Measurements from ENCODE around the gene DUSP23. TPM values are rescaled to one million over a fixed set of nuclear protein-coding genes. Genes with fewer than 3 reads are reported as not detected.

The DUSP23 gene
- total and polyA plus RNA-seq, 10 of the 15 experiments (the other 5 are each of a cell fraction or from before 2014, with no cell fraction given): 1.1 to 6.9 (median 4.1) TPM; not detected in 1

DNA sequence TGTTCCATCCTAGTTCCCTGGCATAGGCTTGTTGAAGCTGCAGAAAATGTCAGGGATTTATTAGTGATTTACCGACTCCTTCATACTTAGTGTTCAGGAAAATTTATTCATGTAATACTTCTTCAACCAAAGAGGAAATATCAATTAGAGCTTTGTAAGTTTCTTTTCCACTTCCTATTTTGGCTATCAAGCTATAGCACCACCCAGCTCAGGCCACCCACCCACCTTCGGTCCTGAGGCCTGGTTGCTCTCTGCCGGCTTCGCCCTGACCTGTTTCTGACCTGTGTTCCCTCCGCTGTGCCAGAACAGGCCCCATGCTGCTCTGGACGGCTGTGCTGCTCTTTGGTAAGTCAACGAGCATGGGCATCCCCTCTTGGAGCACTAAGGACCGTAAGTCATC, 21.3 kb downstream of the DUSP23 start, which contains the start of gene FCRL6:
FCRL6 (plus strand) TSS at position 250 of the 400 bp plus-strand sequence; CDS start at position 315, 65 bp downstream.
- Histone ChIP-seq H3K9ac (ENCODE audit: control insufficient read depth, insufficient read depth, low read length) (no peak within 1 kb of the TSS), H3K79me2 (ENCODE audit: control insufficient read depth, insufficient read depth, low read length) (no peaks in the 10 kb centered on the region), H3K4me2 (ENCODE audit: control insufficient read depth, insufficient read depth) (no peak within 1 kb of the TSS), H3K9me3 (replicated peaks; ENCODE audit: control insufficient read depth, insufficient read depth, low read length) (no peaks in the 10 kb centered on the region; the same call in 2 of the 3 replicates), H3K27me3 (replicated peaks in 1 of 2; ENCODE audit: control insufficient read depth in 2 of 2, insufficient read depth in 2 of 2, low read length in 1 of 2) (peaks cover 0 to 6% of the 10 kb centered on the region in 2 experiments; a peak in 3 of 4 replicates), H3K4me3 (no peak within 1 kb of the TSS), H2AFZ (ENCODE audit: control insufficient read depth, low read depth, low read length) (no peak within 1 kb of the TSS), H4K20me1 (ENCODE audit: control insufficient read depth, insufficient read depth) (no peaks in the 10 kb centered on the region), H3K27ac (ENCODE audit: control insufficient read depth, insufficient read depth) (no peak within 1 kb of the TSS), H3K36me3 (ENCODE audit: control insufficient read depth in 2 of 2, insufficient read depth in 2 of 2, low read length in 1 of 2) (no peaks in the 10 kb centered on the region), H3K4me1 (ENCODE audit: control insufficient read depth, insufficient read depth, low read length) (peaks cover 9% of the 10 kb centered on the region)
- SMC1A ChIA-PET (ENCODE audit: uncharacterized antibody, unreplicated experiment): interaction anchor here (0.6 to 11.2 kb wide), 6 partner anchors 11 to 205 kb away, joined by 3 to 289 read pairs (median 4); no protein-coding TSS in a partner anchor
- POLR2A ChIA-PET: no interaction called here
- in situ Hi-C loops (cut with MboI) (no loop called here), intact Hi-C loops (cut with micrococcal nuclease; ENCODE audit: unreplicated experiment) (no loop called here)
- WGBS (ENCODE audit: insufficient coverage, insufficient replicate concordance, low lambda C conversion rate, missing lambda C conversion rate): 35% methylated on average over 8 of the region's 8 CpGs
- RAD21 ChIA-PET (ENCODE audit: unreplicated experiment): interaction anchor here (1.3 to 3.3 kb wide), 3 partner anchors 88 to 205 kb away, joined by 6 to 22 read pairs (median 9); no protein-coding TSS in a partner anchor
- no TSS peak for BruUV-seq (replicated peaks)
- no peak for FAIRE-seq
- CTCF ChIA-PET: interaction anchor here (1.5 to 14.4 kb wide), 4 partner anchors 24 to 244 kb away, joined by 4 to 476 read pairs (median 162); partner anchors contain the start of gene SLAMF8
- DNase-seq (ENCODE audit: low read depth, low spot score): no peak
- no peak for ATAC-seq
- TF ChIP-seq, protein P1, sequence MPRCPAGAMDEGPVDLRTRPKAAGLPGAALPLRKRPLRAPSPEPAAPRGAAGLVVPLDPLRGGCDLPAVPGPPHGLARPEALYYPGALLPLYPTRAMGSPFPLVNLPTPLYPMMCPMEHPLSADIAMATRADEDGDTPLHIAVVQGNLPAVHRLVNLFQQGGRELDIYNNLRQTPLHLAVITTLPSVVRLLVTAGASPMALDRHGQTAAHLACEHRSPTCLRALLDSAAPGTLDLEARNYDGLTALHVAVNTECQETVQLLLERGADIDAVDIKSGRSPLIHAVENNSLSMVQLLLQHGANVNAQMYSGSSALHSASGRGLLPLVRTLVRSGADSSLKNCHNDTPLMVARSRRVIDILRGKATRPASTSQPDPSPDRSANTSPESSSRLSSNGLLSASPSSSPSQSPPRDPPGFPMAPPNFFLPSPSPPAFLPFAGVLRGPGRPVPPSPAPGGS (IDR thresholded peaks at IDR 0.05; ENCODE audit: borderline replicate concordance, insufficient read depth, low read depth, low read length, poor library complexity, severe bottlenecking): no peak
- TF ChIP-seq, protein P2, sequence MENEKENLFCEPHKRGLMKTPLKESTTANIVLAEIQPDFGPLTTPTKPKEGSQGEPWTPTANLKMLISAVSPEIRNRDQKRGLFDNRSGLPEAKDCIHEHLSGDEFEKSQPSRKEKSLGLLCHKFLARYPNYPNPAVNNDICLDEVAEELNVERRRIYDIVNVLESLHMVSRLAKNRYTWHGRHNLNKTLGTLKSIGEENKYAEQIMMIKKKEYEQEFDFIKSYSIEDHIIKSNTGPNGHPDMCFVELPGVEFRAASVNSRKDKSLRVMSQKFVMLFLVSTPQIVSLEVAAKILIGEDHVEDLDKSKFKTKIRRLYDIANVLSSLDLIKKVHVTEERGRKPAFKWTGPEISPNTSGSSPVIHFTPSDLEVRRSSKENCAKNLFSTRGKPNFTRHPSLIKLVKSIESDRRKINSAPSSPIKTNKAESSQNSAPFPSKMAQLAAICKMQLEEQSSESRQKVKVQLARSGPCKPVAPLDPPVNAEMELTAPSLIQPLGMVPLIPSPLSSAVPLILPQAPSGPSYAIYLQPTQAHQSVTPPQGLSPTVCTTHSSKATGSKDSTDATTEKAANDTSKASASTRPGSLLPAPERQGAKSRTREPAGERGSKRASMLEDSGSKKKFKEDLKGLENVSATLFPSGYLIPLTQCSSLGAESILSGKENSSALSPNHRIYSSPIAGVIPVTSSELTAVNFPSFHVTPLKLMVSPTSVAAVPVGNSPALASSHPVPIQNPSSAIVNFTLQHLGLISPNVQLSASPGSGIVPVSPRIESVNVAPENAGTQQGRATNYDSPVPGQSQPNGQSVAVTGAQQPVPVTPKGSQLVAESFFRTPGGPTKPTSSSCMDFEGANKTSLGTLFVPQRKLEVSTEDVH (IDR thresholded peaks at IDR 0.05; ENCODE audit: low read depth, partially characterized antibody): no peak
- TF ChIP-seq MEF2B (IDR thresholded peaks at IDR 0.05; ENCODE audit: partially characterized antibody, poor library complexity, severe bottlenecking) (no peak), CEBPB (IDR thresholded peaks at IDR 0.05; ENCODE audit: borderline replicate concordance in 1 of 2, low read depth in 2 of 2, low read length in 2 of 2) (no peak), SP1 (IDR thresholded peaks at IDR 0.05; ENCODE audit: low read depth, low read length) (no peak), CBX5 (IDR thresholded peaks at IDR 0.05; ENCODE audit: low read depth) (no peak), ZNF207 (IDR thresholded peaks at IDR 0.05; ENCODE audit: borderline replicate concordance) (no peak), EGR1 (IDR thresholded peaks at IDR 0.05; ENCODE audit: borderline replicate concordance in 1 of 2, low read depth in 2 of 2, low read length in 2 of 2) (no peak), IRF5 (IDR thresholded peaks at IDR 0.05; ENCODE audit: borderline replicate concordance) (no peak), USF2 (IDR thresholded peaks at IDR 0.05; ENCODE audit: borderline replicate concordance, low read depth, low read length) (no peak), CREM (IDR thresholded peaks at IDR 0.05; ENCODE audit: low read depth) (no peak), ATF3 (IDR thresholded peaks at IDR 0.05; ENCODE audit: borderline replicate concordance, extremely low read depth, low read depth, low read length) (no peak), TCF7 (IDR thresholded peaks at IDR 0.05; ENCODE audit: borderline replicate concordance) (no peak), YY1 (IDR thresholded peaks at IDR 0.05; ENCODE audit: low read depth, low read length) (no peak), MTA2 (IDR thresholded peaks at IDR 0.05; ENCODE audit: low read depth) (no peak), MXI1 (IDR thresholded peaks at IDR 0.05; ENCODE audit: low read depth, low read length) (no peak), ZNF274 (IDR thresholded peaks at IDR 0.05; ENCODE audit: insufficient read depth, insufficient read length) (no peak)

Data from GM12878 (cell line).